T-helper 1 cell treated with Interleukin-12 subunit alpha and Interleukin-12 subunit beta and Interleukin-4 antibody, amounts not matched to agents 30 μg/mL and 1 μg/mL, for 36 hours (primary cell): ENCODE results near the gene DIAPH3.

Experiments used
- H3K27ac Mint-ChIP-seq: one replicate; pipeline ENCODE4 v1.8.0; 2021; ENCODE audit warnings: mild to moderate bottlenecking, mixed read lengths
- H3K27me3 Mint-ChIP-seq: one replicate; pipeline ENCODE4 v1.8.0; 2021; ENCODE audit warnings: low read depth, mixed read lengths
- H3K36me3 Mint-ChIP-seq: one replicate; pipeline ENCODE4 v1.8.0; 2021; ENCODE audit warnings: low read depth, mixed read lengths
- H3K4me1 Mint-ChIP-seq: one replicate; pipeline ENCODE4 v1.8.0; 2021; ENCODE audit warnings: low read depth, mixed read lengths
- H3K4me3 Mint-ChIP-seq: one replicate; pipeline ENCODE4 v1.8.0; 2021; ENCODE audit warnings: mild to moderate bottlenecking, moderate library complexity, mixed read lengths
- H3K9me3 Mint-ChIP-seq: one replicate; pipeline ENCODE4 v1.8.0; 2021; ENCODE audit warnings: mixed read lengths

DIAPH3 gene

GRCh38 chr13:59671881-59672280 is 491.8 kb downstream of the DIAPH3 start:
- H3K36me3 Mint-ChIP-seq, result no peaks in the 10 kb centered on the region

GRCh38 chr13:59666504-59666903 is 497.2 kb downstream of the DIAPH3 start:
- Mint-ChIP-seq H3K4me1 (peaks cover 1% of the 10 kb centered on the region), H3K27me3 (no peaks in the 10 kb centered on the region), H3K27ac (no peak overlapping the region), H3K4me3 (no peak overlapping the region), H3K36me3 (no peaks in the 10 kb centered on the region), H3K9me3 (no peaks in the 10 kb centered on the region)

More at GRCh38 chr13:59671881-59672280, 491.8 kb downstream of the DIAPH3 start:
- Mint-ChIP-seq H3K4me1 (no peaks in the 10 kb centered on the region), H3K27ac (no peak overlapping the region), H3K27me3 (no peaks in the 10 kb centered on the region), H3K9me3 (no peaks in the 10 kb centered on the region), H3K4me3 (no peak overlapping the region)

GRCh38 chr13:59665732-59666131 is 498.0 kb downstream of the DIAPH3 start:
- Mint-ChIP-seq H3K36me3 (no peaks in the 10 kb centered on the region), H3K9me3 (no peaks in the 10 kb centered on the region), H3K27me3 (no peaks in the 10 kb centered on the region), H3K27ac (no peak overlapping the region), H3K4me3 (no peak overlapping the region), H3K4me1 (peaks cover 1% of the 10 kb centered on the region)

GRCh38 chr13:59665184-59665583 is 498.5 kb downstream of the DIAPH3 start:
- Mint-ChIP-seq H3K9me3 (no peaks in the 10 kb centered on the region), H3K4me1 (peaks cover 1% of the 10 kb centered on the region)

GRCh38 chr13:59664586-59664985 is 499.1 kb downstream of the DIAPH3 start:
- Mint-ChIP-seq H3K36me3 (no peaks in the 10 kb centered on the region), H3K27ac (no peak overlapping the region), H3K9me3 (no peaks in the 10 kb centered on the region), H3K4me3 (no peak overlapping the region), H3K27me3 (no peaks in the 10 kb centered on the region), H3K4me1 (peaks cover 1% of the 10 kb centered on the region)

More at GRCh38 chr13:59665184-59665583, 498.5 kb downstream of the DIAPH3 start:
- Mint-ChIP-seq H3K27ac (no peak overlapping the region), H3K36me3 (no peaks in the 10 kb centered on the region), H3K4me3 (no peak overlapping the region), H3K27me3 (no peaks in the 10 kb centered on the region)

GRCh38 chr13:59663707-59664106 is 500.0 kb downstream of the DIAPH3 start:
- Mint-ChIP-seq H3K27me3 (no peaks in the 10 kb centered on the region), H3K9me3 (no peaks in the 10 kb centered on the region), H3K36me3 (no peaks in the 10 kb centered on the region), H3K27ac (no peak overlapping the region), H3K4me3 (no peak overlapping the region), H3K4me1 (peaks cover 1% of the 10 kb centered on the region)

GRCh38 chr13:59660582-59660981 is 503.1 kb downstream of the DIAPH3 start:
- Mint-ChIP-seq H3K36me3 (no peaks in the 10 kb centered on the region), H3K27me3 (no peaks in the 10 kb centered on the region), H3K27ac (no peak overlapping the region), H3K4me3 (no peak overlapping the region), H3K4me1 (no peaks in the 10 kb centered on the region), H3K9me3 (no peaks in the 10 kb centered on the region)

GRCh38 chr13:59659981-59660380 is 503.7 kb downstream of the DIAPH3 start:
- Mint-ChIP-seq H3K4me1 (no peaks in the 10 kb centered on the region), H3K9me3 (no peaks in the 10 kb centered on the region), H3K27me3 (no peaks in the 10 kb centered on the region), H3K4me3 (no peak overlapping the region), H3K36me3 (no peaks in the 10 kb centered on the region), H3K27ac (no peak overlapping the region)

GRCh38 chr13:59658738-59659330 is 504.9 kb downstream of the DIAPH3 start:
- Mint-ChIP-seq H3K27me3 (no peaks in the 10 kb centered on the region), H3K36me3 (no peaks in the 10 kb centered on the region), H3K27ac (no peak overlapping the region), H3K9me3 (no peaks in the 10 kb centered on the region), H3K4me3 (no peak overlapping the region), H3K4me1 (no peaks in the 10 kb centered on the region)

GRCh38 chr13:59658027-59658737 is 505.5 kb downstream of the DIAPH3 start:
- Mint-ChIP-seq H3K4me1 (no peaks in the 10 kb centered on the region), H3K36me3 (no peaks in the 10 kb centered on the region), H3K4me3 (no peak overlapping the region), H3K9me3 (no peaks in the 10 kb centered on the region), H3K27me3 (no peaks in the 10 kb centered on the region), H3K27ac (no peak overlapping the region)

- no peaks in the 10 kb centered on the region for H3K9me3 Mint-ChIP-seq
- H3K4me3 Mint-ChIP-seq, result no peak overlapping the region
- H3K27ac Mint-ChIP-seq, result no peak overlapping the region
- H3K36me3 Mint-ChIP-seq, result no peaks in the 10 kb centered on the region
- peaks cover 6% of the 10 kb centered on the region for H3K27me3 Mint-ChIP-seq
- H3K4me1 Mint-ChIP-seq, result no peaks in the 10 kb centered on the region
These were observed 509.8 kb downstream of the DIAPH3 start for GRCh38 chr13:59653916-59654315.

GRCh38 chr13:59651479-59651878 is 512.2 kb downstream of the DIAPH3 start:
- H3K27me3 Mint-ChIP-seq, result peaks cover 6% of the 10 kb centered on the region
- H3K4me3 Mint-ChIP-seq, result no peak overlapping the region
- no peaks in the 10 kb centered on the region for H3K4me1 Mint-ChIP-seq
- no peaks in the 10 kb centered on the region for H3K9me3 Mint-ChIP-seq
- H3K27ac Mint-ChIP-seq, result no peak overlapping the region
- no peaks in the 10 kb centered on the region for H3K36me3 Mint-ChIP-seq

GRCh38 chr13:59643906-59644626 is 519.7 kb downstream of the DIAPH3 start:
- no peak overlapping the region for H3K4me3 Mint-ChIP-seq
- H3K27me3 Mint-ChIP-seq, result no peaks in the 10 kb centered on the region
- no peaks in the 10 kb centered on the region for H3K4me1 Mint-ChIP-seq

GRCh38 chr13:59643364-59643841 is 520.3 kb downstream of the DIAPH3 start:
- no peaks in the 10 kb centered on the region for H3K9me3 Mint-ChIP-seq
- no peak overlapping the region for H3K4me3 Mint-ChIP-seq
- H3K27ac Mint-ChIP-seq, result no peak overlapping the region
- no peaks in the 10 kb centered on the region for H3K4me1 Mint-ChIP-seq
- no peaks in the 10 kb centered on the region for H3K27me3 Mint-ChIP-seq
- no peaks in the 10 kb centered on the region for H3K36me3 Mint-ChIP-seq

More at GRCh38 chr13:59643906-59644626, 519.7 kb downstream of the DIAPH3 start:
- no peaks in the 10 kb centered on the region for H3K36me3 Mint-ChIP-seq
- H3K27ac Mint-ChIP-seq, result no peak overlapping the region
- H3K9me3 Mint-ChIP-seq, result no peaks in the 10 kb centered on the region

- Mint-ChIP-seq H3K4me3 (no peak overlapping the region), H3K36me3 (no peaks in the 10 kb centered on the region), H3K9me3 (no peaks in the 10 kb centered on the region), H3K27ac (no peak overlapping the region), H3K27me3 (no peaks in the 10 kb centered on the region), H3K4me1 (no peaks in the 10 kb centered on the region)
These were observed 521.9 kb downstream of the DIAPH3 start for GRCh38 chr13:59641817-59642216.
